HFF-Myc (cell line): ENCODE measurements around the gene LAMA5.

Experiments used
- DNase-seq: peaks from one replicate; pipeline ENCODE4 v3.0.0-alpha.2; 2011; ENCODE audit warnings: low read depth; ENCODE audit errors: extremely low read depth
- H3K4me3 ChIP-seq: replicated peaks from 2 replicates; pipeline ENCODE4 v1.5.1; 2011; ENCODE audit warnings: low read depth, mild to moderate bottlenecking, control low read depth, low read length
- TF ChIP-seq, protein P1 (sequence below): IDR thresholded peaks from 2 replicates; pipeline ENCODE4 v1.5.1; 2012; ENCODE audit warnings: mild to moderate bottlenecking, low read depth, low read length, control low read depth; ENCODE audit errors: missing control alignments

Gene LAMA5

DNA sequence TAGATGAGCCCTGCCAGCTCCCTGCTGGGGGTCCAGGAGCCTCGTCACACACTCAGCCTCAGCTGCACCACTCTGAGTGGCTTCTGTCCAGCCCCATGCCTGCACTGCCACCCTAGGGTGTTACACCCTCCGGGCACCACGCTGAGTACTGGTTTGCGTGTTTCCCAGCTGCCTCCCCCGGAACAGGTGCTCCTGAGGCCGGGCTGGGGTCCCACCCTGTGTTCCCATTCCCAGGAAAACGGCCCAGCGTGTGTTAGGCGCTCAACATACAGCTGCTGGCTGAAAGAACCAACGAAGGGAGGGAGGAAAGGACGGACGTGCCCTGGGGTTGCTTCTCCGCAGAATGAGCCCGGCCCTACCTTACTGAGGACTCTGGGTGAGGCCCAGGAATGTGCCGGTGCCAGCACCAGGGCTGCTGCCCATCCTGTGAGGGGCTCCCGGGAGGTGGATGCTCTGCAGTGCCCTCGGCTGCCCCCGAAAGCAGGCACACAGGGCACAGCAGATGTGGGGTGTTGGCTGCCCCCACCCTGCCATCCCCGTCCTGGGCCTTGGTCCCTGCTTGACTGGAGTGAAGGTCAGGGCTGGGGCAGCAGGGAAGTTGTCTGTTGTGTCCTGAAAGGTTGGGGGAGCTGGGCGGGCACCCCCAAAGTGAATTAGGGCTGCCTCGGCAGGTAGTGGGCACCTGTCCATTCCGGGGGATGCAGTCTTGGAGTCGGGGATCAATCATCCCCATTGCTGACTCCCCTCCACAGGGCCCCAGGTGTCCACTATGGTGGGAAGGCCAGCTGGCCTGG, 16.3 kb downstream of the LAMA5 start:
- DNase-seq: no peak
- no peak overlapping the region for H3K4me3 ChIP-seq
- TF ChIP-seq, protein P1, sequence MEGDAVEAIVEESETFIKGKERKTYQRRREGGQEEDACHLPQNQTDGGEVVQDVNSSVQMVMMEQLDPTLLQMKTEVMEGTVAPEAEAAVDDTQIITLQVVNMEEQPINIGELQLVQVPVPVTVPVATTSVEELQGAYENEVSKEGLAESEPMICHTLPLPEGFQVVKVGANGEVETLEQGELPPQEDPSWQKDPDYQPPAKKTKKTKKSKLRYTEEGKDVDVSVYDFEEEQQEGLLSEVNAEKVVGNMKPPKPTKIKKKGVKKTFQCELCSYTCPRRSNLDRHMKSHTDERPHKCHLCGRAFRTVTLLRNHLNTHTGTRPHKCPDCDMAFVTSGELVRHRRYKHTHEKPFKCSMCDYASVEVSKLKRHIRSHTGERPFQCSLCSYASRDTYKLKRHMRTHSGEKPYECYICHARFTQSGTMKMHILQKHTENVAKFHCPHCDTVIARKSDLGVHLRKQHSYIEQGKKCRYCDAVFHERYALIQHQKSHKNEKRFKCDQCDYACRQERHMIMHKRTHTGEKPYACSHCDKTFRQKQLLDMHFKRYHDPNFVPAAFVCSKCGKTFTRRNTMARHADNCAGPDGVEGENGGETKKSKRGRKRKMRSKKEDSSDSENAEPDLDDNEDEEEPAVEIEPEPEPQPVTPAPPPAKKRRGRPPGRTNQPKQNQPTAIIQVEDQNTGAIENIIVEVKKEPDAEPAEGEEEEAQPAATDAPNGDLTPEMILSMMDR: no peak

DNA sequence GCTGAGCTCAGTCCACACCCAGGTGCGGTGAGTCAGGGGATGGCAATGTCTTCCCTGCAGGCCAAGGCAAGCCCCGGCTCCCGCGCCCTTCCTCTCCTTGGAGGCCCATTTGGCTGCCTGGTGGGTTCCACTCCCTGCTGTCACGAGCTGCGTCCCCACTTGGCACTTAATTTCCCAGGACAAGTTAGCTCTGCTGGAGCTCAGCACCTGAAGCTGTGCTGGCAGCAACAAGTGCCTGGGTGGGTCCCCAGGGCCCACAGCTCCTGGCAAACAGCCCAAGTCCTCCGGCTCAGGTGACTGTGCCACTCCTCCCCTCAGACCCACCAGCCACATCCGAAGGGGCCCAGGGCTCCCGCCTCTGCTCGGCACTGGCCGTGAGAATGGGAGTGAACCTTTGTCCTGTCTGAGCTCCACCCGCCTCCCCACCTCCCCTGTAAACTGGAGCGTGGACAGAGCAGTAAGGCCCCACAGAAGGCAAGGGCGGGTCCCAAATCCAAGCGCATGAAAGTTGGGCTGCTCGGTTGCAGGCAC, 16.9 kb downstream of the LAMA5 start:
- DNase-seq: no peak
- H3K4me3 ChIP-seq: no peak overlapping the region
- TF ChIP-seq, protein P1: no peak

DNA sequence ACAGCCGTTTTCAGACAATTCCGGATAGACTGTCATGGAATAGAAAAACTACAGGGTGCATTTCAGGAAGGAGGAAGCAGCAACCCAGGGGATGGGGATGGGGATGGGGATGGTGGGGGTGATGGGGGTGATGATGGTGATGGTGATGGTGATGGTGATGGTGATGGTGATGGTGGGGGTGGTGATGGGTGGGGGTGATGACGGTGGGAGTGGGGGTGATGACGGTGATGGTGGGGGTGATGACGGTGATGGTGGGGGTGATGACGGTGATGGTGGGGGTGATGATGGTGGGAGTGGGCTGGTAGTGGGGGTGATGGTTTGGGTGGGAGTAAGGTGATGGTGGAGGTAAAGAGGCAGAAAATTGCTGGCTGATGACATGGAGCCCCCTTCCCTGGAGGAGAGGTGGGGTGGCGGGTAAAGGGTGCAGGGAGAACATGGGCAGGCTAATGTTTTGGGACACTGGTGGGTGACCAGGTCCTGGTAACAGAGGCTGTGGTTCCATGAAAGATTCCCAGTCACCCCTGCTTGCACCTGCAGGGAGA, 17.5 kb downstream of the LAMA5 start:
- H3K4me3 ChIP-seq: no peak overlapping the region
- DNase-seq: no peak
- TF ChIP-seq, protein P1: no peak

DNA sequence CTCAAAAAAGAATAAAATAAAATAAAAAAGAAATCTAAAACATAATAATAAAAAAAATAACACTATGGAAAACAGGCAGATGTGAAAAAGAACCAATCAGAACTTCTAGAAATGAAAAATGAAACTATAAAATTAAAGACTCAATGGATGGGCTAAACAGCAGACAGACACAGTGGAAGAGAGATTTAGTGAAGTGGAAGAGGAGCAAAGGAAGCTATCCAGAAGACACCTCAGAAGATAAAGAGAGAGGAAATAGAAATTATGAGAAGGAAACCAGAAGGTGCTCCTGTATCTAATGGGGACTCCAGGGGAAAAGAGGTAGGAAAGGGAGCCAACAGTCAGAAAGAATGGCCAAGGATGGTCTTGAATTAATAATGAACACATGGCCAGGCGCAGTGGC, 18.5 kb downstream of the LAMA5 start:
- no peak for DNase-seq

DNA sequence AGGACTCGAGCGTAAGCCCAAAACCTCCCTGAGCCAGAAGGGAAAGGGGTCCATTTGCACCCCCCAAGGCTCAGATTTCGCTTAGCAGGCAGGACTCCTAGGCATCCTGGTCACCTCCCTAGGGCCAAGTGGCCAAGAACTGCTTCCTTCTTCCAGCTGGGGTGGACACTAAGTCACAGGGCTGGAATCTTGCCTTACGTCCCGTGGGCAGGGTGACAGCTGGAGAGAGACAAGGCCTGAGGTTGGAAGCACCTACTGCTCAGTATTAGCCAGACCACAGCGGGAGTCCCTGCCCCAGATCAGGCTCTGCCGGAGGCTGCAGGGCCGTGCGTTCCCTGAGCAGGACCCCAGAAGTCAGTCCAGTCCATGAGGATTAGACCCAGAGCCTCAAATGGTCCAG, 19.7 kb downstream of the LAMA5 start:
- no peak for DNase-seq
- no peak overlapping the region for H3K4me3 ChIP-seq
- TF ChIP-seq, protein P1: no peak

More for the DNA sequence above, 18.5 kb downstream of the LAMA5 start:
- TF ChIP-seq, protein P1: no peak
- H3K4me3 ChIP-seq: no peak overlapping the region

DNA sequence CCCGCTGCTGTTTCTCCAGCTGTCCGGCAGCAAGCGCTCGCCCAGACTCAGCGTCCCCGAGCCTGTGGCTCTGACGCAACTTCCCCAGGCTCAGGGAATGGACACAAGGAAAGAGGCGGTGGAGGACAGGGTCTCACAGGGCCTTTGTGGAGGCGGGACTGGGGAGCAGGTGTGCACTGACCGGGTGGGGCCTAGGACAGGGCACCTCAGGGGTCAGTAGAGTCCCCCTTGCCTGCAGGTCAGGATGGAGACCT, 20.0 kb downstream of the LAMA5 start:
- TF ChIP-seq, protein P1: no peak
- no peak overlapping the region for H3K4me3 ChIP-seq
- DNase-seq: no peak
